Activated naive CD4-positive, alpha-beta T cell treated with anti-CD3 and anti-CD28 coated beads for 36 hours (primary cell): ENCODE measurements around the gene STAMBPL1. TPM values are rescaled to one million over a fixed set of nuclear protein-coding genes. Genes with fewer than 3 reads are reported as not detected.
"Not testable (repeated sequence)": the region's sequence is repeated elsewhere in the genome, so short reads cannot be mapped to it uniquely, and the experiment has no call there.

Source experiments
- CTCF ChIA-PET: fragments of 350-600 bp; sonication (Branson Sonifier 250); formaldehyde crosslinking; loops from one replicate; lab custom pipeline; 2021; ENCODE audit warnings: antibody characterized with exemption; lab: Charles Lee
- DNase-seq: peaks from one replicate; pipeline ENCODE4 v3.0.0-alpha.2; 2020
- H3K27ac Mint-ChIP-seq: one replicate; pipeline ENCODE4 v1.8.0; 2021; ENCODE audit warnings: mild to moderate bottlenecking, mixed read lengths
- H3K27me3 Mint-ChIP-seq: one replicate; pipeline ENCODE4 v1.8.0; 2021; ENCODE audit warnings: low read depth, mixed read lengths
- H3K36me3 Mint-ChIP-seq: one replicate; pipeline ENCODE4 v1.8.0; 2021; ENCODE audit warnings: low read depth, mixed read lengths
- H3K4me1 Mint-ChIP-seq: one replicate; pipeline ENCODE4 v1.8.0; 2021; ENCODE audit warnings: low read depth, mixed read lengths
- H3K4me3 Mint-ChIP-seq: one replicate; pipeline ENCODE4 v1.8.0; 2021; ENCODE audit warnings: mild to moderate bottlenecking, moderate library complexity, mixed read lengths
- H3K9me3 Mint-ChIP-seq: one replicate; pipeline ENCODE4 v1.8.0; 2021; ENCODE audit warnings: mixed read lengths
- intact Hi-C: fragments of 100-400 bp; cut with micrococcal nuclease; formaldehyde crosslinking; loops from one replicate; pipeline ENCODE4 v1.15.1; 2023
- total RNA-seq, 2 experiments: library from RNA; stranded (reverse); gene quantifications; one replicate each; pipeline ENCODE4 v1.2.3, GENCODE V29; 2021

STAMBPL1 gene
- 10 to 100 TPM; 23.2 to 23.6 TPM for total RNA-seq

GRCh38 chr10:88879534-88880281 lies at the start of gene STAMBPL1:
Gene STAMBPL1 (plus strand): TSS chr10:88880245. CDS start chr10:88901709, 21,464 bp downstream.
- H3K27ac Mint-ChIP-seq: peak within 1 kb of the TSS; percentile 97
- no peaks in the 10 kb centered on the region for H3K27me3 Mint-ChIP-seq
- DNase-seq: peak; percentile 80
- CTCF ChIA-PET: interaction anchor here (0.6 to 5.2 kb wide), 7 partner anchors 21 to 512 kb away, joined by 3 to 37 read pairs (median 4); no protein-coding TSS in a partner anchor
- H3K4me1 Mint-ChIP-seq: peaks cover 52% of the 10 kb centered on the region
- no peaks in the 10 kb centered on the region for H3K9me3 Mint-ChIP-seq
- intact Hi-C loops: loop anchor here (1.0 to 10.0 kb wide), 9 partner anchors 22 to 1017 kb away; partner anchors contain the start of genes IFIT5, KLLN and PTEN
- H3K4me3 Mint-ChIP-seq: peak within 1 kb of the TSS; percentile 95
- peaks cover 5% of the 10 kb centered on the region for H3K36me3 Mint-ChIP-seq

GRCh38 chr10:88830643-88831268 lies 49.3 kb upstream of the STAMBPL1 start:
- H3K4me1 Mint-ChIP-seq: peaks cover 45% of the 10 kb centered on the region
- DNase-seq: no peak
- no peak overlapping the region for H3K27ac Mint-ChIP-seq
- intact Hi-C loops: no loop called here
- CTCF ChIA-PET: interaction anchor here (0.9 to 17.1 kb wide), 4 partner anchors 93 to 199 kb away, joined by 3 to 448 read pairs (median 4); no protein-coding TSS in a partner anchor
- H3K27me3 Mint-ChIP-seq: no peaks in the 10 kb centered on the region
- H3K36me3 Mint-ChIP-seq: no peaks in the 10 kb centered on the region
- H3K9me3 Mint-ChIP-seq: no peaks in the 10 kb centered on the region
- no peak overlapping the region for H3K4me3 Mint-ChIP-seq

GRCh38 chr10:88831709-88832108 lies 48.3 kb upstream of the STAMBPL1 start:
- no peak overlapping the region for H3K4me3 Mint-ChIP-seq
- H3K9me3 Mint-ChIP-seq: no peaks in the 10 kb centered on the region
- H3K27ac Mint-ChIP-seq: no peak overlapping the region
- DNase-seq: peak; percentile 46
- peaks cover 37% of the 10 kb centered on the region for H3K4me1 Mint-ChIP-seq
- H3K27me3 Mint-ChIP-seq: no peaks in the 10 kb centered on the region
- H3K36me3 Mint-ChIP-seq: no peaks in the 10 kb centered on the region
- intact Hi-C loops: no loop called here
- CTCF ChIA-PET: interaction anchor here (0.7 to 17.1 kb wide), 7 partner anchors 34 to 266 kb away, joined by 3 to 448 read pairs (median 3); no protein-coding TSS in a partner anchor

- Mint-ChIP-seq H3K27ac (no peak overlapping the region), H3K36me3 (no peaks in the 10 kb centered on the region), H3K9me3 (no peaks in the 10 kb centered on the region), H3K4me3 (no peak overlapping the region), H3K4me1 (peaks cover 31% of the 10 kb centered on the region), H3K27me3 (no peaks in the 10 kb centered on the region)
- DNase-seq: no peak
- CTCF ChIA-PET: interaction anchor here (1.0 to 17.1 kb wide), 4 partner anchors 33 to 197 kb away, joined by 3 to 448 read pairs (median 4); no protein-coding TSS in a partner anchor
- intact Hi-C loops: no loop called here
Measured at GRCh38 chr10:88832376-88832775, 47.7 kb upstream of the STAMBPL1 start.

GRCh38 chr10:88833156-88833555 lies 46.9 kb upstream of the STAMBPL1 start:
- Mint-ChIP-seq H3K4me1 (peaks cover 25% of the 10 kb centered on the region), H3K9me3 (no peaks in the 10 kb centered on the region), H3K27me3 (no peaks in the 10 kb centered on the region), H3K4me3 (no peak overlapping the region), H3K36me3 (no peaks in the 10 kb centered on the region), H3K27ac (no peak overlapping the region)
- DNase-seq: no peak
- intact Hi-C loops: no loop called here
- CTCF ChIA-PET: interaction anchor here (17.1 kb wide), 1 partner anchor 99 kb away, joined by 448 read pairs; no protein-coding TSS in a partner anchor

- Mint-ChIP-seq H3K27me3 (no peaks in the 10 kb centered on the region), H3K27ac (no peak overlapping the region), H3K9me3 (no peaks in the 10 kb centered on the region), H3K4me1 (peaks cover 20% of the 10 kb centered on the region), H3K36me3 (no peaks in the 10 kb centered on the region), H3K4me3 (no peak overlapping the region)
- CTCF ChIA-PET: interaction anchor here (0.6 to 17.1 kb wide), 7 partner anchors 10 to 98 kb away, joined by 3 to 448 read pairs (median 4); partner anchors contain the start of gene STAMBPL1
- DNase-seq: no peak
- intact Hi-C loops: loop anchor here (2.0 kb wide), 3 partner anchors 67 to 195 kb away; partner anchors contain the start of gene FAS
Measured at GRCh38 chr10:88833723-88834122, 46.3 kb upstream of the STAMBPL1 start.

- CTCF ChIA-PET: interaction anchor here (0.5 to 17.1 kb wide), 57 partner anchors 9 to 813 kb away, joined by 3 to 448 read pairs (median 4); partner anchors contain the start of genes ANKRD22 and CH25H
- Mint-ChIP-seq H3K9me3 (no peaks in the 10 kb centered on the region), H3K27ac (no peak overlapping the region), H3K4me1 (peaks cover 20% of the 10 kb centered on the region), H3K36me3 (no peaks in the 10 kb centered on the region), H3K27me3 (no peaks in the 10 kb centered on the region), H3K4me3 (no peak overlapping the region)
- peak; percentile 95 for DNase-seq
- intact Hi-C loops: loop anchor here (1.0 to 2.0 kb wide), 10 partner anchors 13 to 382 kb away; partner anchors contain the start of genes FAS and STAMBPL1
Measured at GRCh38 chr10:88835096-88835909, 44.7 kb upstream of the STAMBPL1 start.

GRCh38 chr10:88835910-88836221 lies 44.2 kb upstream of the STAMBPL1 start:
- H3K9me3 Mint-ChIP-seq: no peaks in the 10 kb centered on the region
- CTCF ChIA-PET: interaction anchor here (0.6 to 17.1 kb wide), 43 partner anchors 9 to 382 kb away, joined by 3 to 448 read pairs (median 5); partner anchors contain the start of genes ANKRD22 and CH25H
- H3K4me3 Mint-ChIP-seq: no peak overlapping the region
- no peak overlapping the region for H3K27ac Mint-ChIP-seq
- H3K27me3 Mint-ChIP-seq: no peaks in the 10 kb centered on the region
- H3K4me1 Mint-ChIP-seq: peaks cover 16% of the 10 kb centered on the region
- intact Hi-C loops: loop anchor here (1.0 to 2.0 kb wide), 10 partner anchors 12 to 381 kb away; partner anchors contain the start of genes FAS and STAMBPL1
- no peaks in the 10 kb centered on the region for H3K36me3 Mint-ChIP-seq
- no peak for DNase-seq

- H3K4me1 Mint-ChIP-seq, H3K27ac Mint-ChIP-seq, H3K36me3 Mint-ChIP-seq, H3K27me3 Mint-ChIP-seq, H3K4me3 Mint-ChIP-seq, H3K9me3 Mint-ChIP-seq, DNase-seq, intact Hi-C loops: not testable (repeated sequence)
- CTCF ChIA-PET: interaction anchor here (0.9 to 17.1 kb wide), 14 partner anchors 11 to 271 kb away, joined by 3 to 448 read pairs (median 16); partner anchors contain the start of gene STAMBPL1
Measured at GRCh38 chr10:88837632-88838031, 42.4 kb upstream of the STAMBPL1 start.

GRCh38 chr10:88838766-88839350 lies 41.2 kb upstream of the STAMBPL1 start:
- DNase-seq: no peak
- Mint-ChIP-seq H3K9me3 (no peaks in the 10 kb centered on the region), H3K4me3 (no peak overlapping the region), H3K36me3 (no peaks in the 10 kb centered on the region), H3K27ac (no peak overlapping the region), H3K4me1 (peaks cover under 1% of the 10 kb centered on the region), H3K27me3 (peaks cover 3% of the 10 kb centered on the region)
- intact Hi-C loops: no loop called here
- CTCF ChIA-PET: interaction anchor here (1.5 to 17.1 kb wide), 2 partner anchors 10 to 93 kb away, joined by 4 to 448 read pairs; no protein-coding TSS in a partner anchor

- intact Hi-C loops: no loop called here
- Mint-ChIP-seq H3K36me3 (no peaks in the 10 kb centered on the region), H3K4me3 (no peak overlapping the region), H3K27me3 (peaks cover 8% of the 10 kb centered on the region), H3K27ac (no peak overlapping the region), H3K4me1 (no peaks in the 10 kb centered on the region), H3K9me3 (no peaks in the 10 kb centered on the region)
- DNase-seq: no peak
- CTCF ChIA-PET: interaction anchor here (1.0 to 17.1 kb wide), 5 partner anchors 8 to 377 kb away, joined by 3 to 448 read pairs (median 3); no protein-coding TSS in a partner anchor
Measured at GRCh38 chr10:88840104-88840503, 39.9 kb upstream of the STAMBPL1 start.
